SU-DHL-6 (cell line): ENCODE results near the gene PKD1L1.
"Not testable (repeated sequence)": the region's sequence is repeated elsewhere in the genome, so short reads cannot be mapped to it uniquely, and the experiment has no call there.

Experiments used
- H2AFZ ChIP-seq: fragments of 200-600 bp; sonication (generic); 2 replicates; pipeline ENCODE4 v1.6.1; 2014; ENCODE audit warnings: low read depth, mild to moderate bottlenecking, moderate library complexity, mixed read lengths, antibody characterized with exemption, low read length; ENCODE audit not compliant: severe bottlenecking
- H3F3A ChIP-seq: fragments of 200-600 bp; shearing (Covaris generic); 2 replicates; pipeline ENCODE4 v1.6.0; 2016; ENCODE audit warnings: antibody characterized with exemption, mild to moderate bottlenecking; ENCODE audit not compliant: insufficient read depth
- H3K27ac ChIP-seq: fragments of 200-600 bp; sonication (generic); 2 replicates; pipeline ENCODE4 v1.5.1; 2016; ENCODE audit warnings: low read depth, mild to moderate bottlenecking, low read length, moderate library complexity, mixed read lengths
- H3K27me3 ChIP-seq: fragments of 200-600 bp; sonication (generic), shearing (Covaris generic); 2 replicates; pipeline ENCODE4 v1.6.0; 2014; ENCODE audit warnings: mild to moderate bottlenecking, low read length
- H3K36me3 ChIP-seq: fragments of 200-600 bp; sonication (generic); 2 replicates; pipeline ENCODE4 v1.6.1; 2014; ENCODE audit warnings: mild to moderate bottlenecking, low read length, mixed read lengths
- H3K4me2 ChIP-seq: fragments of 300-600, 200-600 bp; shearing (Covaris generic), sonication (generic); 2 replicates; pipeline ENCODE4 v1.6.0; 2014; ENCODE audit warnings: low read length, low read depth, mild to moderate bottlenecking; ENCODE audit not compliant: poor library complexity, severe bottlenecking
- H3K4me3 ChIP-seq: fragments of 200-600 bp; sonication (generic); 2 replicates; pipeline ENCODE4 v1.5.1; 2014; ENCODE audit warnings: antibody characterized with exemption, low read length, mild to moderate bottlenecking, mixed read lengths; ENCODE audit not compliant: insufficient read depth, poor library complexity, severe bottlenecking
- H3K79me2 ChIP-seq: fragments of 200-600 bp; sonication (generic); 2 replicates; pipeline ENCODE4 v1.6.1; 2014; ENCODE audit warnings: mild to moderate bottlenecking, low read length, moderate library complexity; ENCODE audit not compliant: insufficient read depth
- H3K9ac ChIP-seq: fragments of 200-600 bp; sonication (generic); 2 replicates; pipeline ENCODE4 v1.7.0; 2014; ENCODE audit warnings: mild to moderate bottlenecking, low read length
- H3K9me2 ChIP-seq: fragments of 200-600 bp; sonication (generic); replicated peaks from 2 replicates; pipeline ENCODE4 v1.6.1; 2014; ENCODE audit warnings: low read length; ENCODE audit not compliant: insufficient read depth
- H3K9me3 ChIP-seq: fragments of 200-600 bp; sonication (generic); 2 replicates; pipeline ENCODE4 v1.6.1; 2014; ENCODE audit warnings: low read length, mixed read lengths; ENCODE audit not compliant: insufficient read depth
- H4K20me1 ChIP-seq: fragments of 200-600 bp; sonication (generic); 2 replicates; pipeline ENCODE4 v1.6.1; 2014; ENCODE audit warnings: low read depth, mild to moderate bottlenecking, antibody characterized with exemption, low read length, moderate library complexity, mixed read lengths
- EZH2phosphoT487 ChIP-seq: fragments of 200-600 bp; sonication (generic), shearing (Covaris generic); conservative IDR thresholded peaks from 2 replicates; pipeline ENCODE4 v1.6.1; 2018; ENCODE audit warnings: mild to moderate bottlenecking, antibody characterized with exemption, low read length, moderate library complexity, mixed read lengths
- TF ChIP-seq, protein P1 (sequence below): fragments of 200-600 bp; sonication (generic); IDR thresholded peaks from one replicate; pipeline ENCODE4 v1.5.1; 2017; ENCODE audit warnings: antibody characterized with exemption, mild to moderate bottlenecking, low read length, moderate library complexity; ENCODE audit not compliant: insufficient read depth, poor library complexity, severe bottlenecking

PKD1L1 gene

DNA sequence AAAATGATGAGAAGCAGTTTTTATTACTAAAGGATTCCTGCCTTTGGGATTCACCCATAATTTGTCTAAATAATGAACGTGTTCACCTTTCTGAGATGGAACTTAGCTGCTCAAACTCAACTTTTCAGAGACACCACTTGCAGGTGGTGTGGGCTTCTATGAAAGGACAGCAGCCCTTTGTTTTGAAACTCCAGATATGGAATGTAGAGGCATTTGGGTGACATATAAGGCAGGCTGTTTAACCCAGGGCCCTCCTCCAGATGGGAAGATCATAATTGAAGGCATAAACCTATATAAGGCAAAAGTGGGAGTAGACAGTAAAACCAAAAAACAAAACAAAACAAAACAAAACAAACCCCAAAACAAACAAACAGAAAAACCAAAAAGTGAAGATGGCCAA lies 43.0 kb upstream of the PKD1L1 start:
- H3F3A ChIP-seq: no peaks in the 10 kb centered on the region
- peak overlapping the region; percentile 30 for H3K27ac ChIP-seq
- no peaks in the 10 kb centered on the region for H3K9me2 ChIP-seq
- H3K79me2 ChIP-seq: no peaks in the 10 kb centered on the region
- H3K9me3 ChIP-seq: no peaks in the 10 kb centered on the region
- peak overlapping the region; percentile 52 for H3K9ac ChIP-seq
- no peaks in the 10 kb centered on the region for H3K27me3 ChIP-seq
- H3K4me3 ChIP-seq: peak overlapping the region; percentile 48
- peak overlapping the region; percentile 63 for H3K4me2 ChIP-seq
- peak overlapping the region; percentile 93 for H2AFZ ChIP-seq
- H4K20me1 ChIP-seq: no peaks in the 10 kb centered on the region
- no peaks in the 10 kb centered on the region for H3K36me3 ChIP-seq
- TF ChIP-seq, protein P1, sequence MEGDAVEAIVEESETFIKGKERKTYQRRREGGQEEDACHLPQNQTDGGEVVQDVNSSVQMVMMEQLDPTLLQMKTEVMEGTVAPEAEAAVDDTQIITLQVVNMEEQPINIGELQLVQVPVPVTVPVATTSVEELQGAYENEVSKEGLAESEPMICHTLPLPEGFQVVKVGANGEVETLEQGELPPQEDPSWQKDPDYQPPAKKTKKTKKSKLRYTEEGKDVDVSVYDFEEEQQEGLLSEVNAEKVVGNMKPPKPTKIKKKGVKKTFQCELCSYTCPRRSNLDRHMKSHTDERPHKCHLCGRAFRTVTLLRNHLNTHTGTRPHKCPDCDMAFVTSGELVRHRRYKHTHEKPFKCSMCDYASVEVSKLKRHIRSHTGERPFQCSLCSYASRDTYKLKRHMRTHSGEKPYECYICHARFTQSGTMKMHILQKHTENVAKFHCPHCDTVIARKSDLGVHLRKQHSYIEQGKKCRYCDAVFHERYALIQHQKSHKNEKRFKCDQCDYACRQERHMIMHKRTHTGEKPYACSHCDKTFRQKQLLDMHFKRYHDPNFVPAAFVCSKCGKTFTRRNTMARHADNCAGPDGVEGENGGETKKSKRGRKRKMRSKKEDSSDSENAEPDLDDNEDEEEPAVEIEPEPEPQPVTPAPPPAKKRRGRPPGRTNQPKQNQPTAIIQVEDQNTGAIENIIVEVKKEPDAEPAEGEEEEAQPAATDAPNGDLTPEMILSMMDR: no peak
- TF ChIP-seq EZH2phosphoT487: no peak

DNA sequence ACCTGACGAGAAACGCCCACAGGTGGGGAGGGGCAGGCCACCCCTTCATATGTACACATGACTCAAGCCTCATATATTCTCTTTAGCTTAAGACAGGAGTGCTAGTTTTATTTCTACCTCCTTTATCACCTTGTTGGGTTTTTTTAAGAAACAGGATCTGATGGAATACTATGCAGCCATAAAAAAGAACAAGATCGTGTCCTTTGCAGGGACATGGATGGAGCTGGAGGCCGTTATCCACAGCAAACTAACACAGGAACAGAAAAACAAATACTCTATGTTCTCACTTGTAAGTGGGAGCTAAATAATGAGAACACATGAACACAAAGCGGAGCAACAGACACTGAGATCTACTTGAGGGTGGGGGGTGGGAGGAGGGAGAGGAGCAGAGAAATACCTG lies 42.3 kb upstream of the PKD1L1 start:
- Histone ChIP-seq H3K27me3 (no peaks in the 10 kb centered on the region), H3K9me2 (no peaks in the 10 kb centered on the region), H3K9ac (no peak overlapping the region)

GRCh38 chr7:47989607-47990400 lies 41.5 kb upstream of the PKD1L1 start:
- not testable (repeated sequence) for H3K79me2 ChIP-seq, H3F3A ChIP-seq, H3K9ac ChIP-seq, H2AFZ ChIP-seq, H3K4me2 ChIP-seq, H4K20me1 ChIP-seq, H3K9me2 ChIP-seq, H3K36me3 ChIP-seq, H3K4me3 ChIP-seq, H3K27me3 ChIP-seq, H3K27ac ChIP-seq, H3K9me3 ChIP-seq

More for the DNA sequence above, 42.3 kb upstream of the PKD1L1 start:
- H4K20me1 ChIP-seq: no peaks in the 10 kb centered on the region
- no peaks in the 10 kb centered on the region for H3F3A ChIP-seq
- no peaks in the 10 kb centered on the region for H3K36me3 ChIP-seq
- no peak overlapping the region for H3K27ac ChIP-seq
- no peak overlapping the region for H3K4me2 ChIP-seq
- H2AFZ ChIP-seq: peak overlapping the region; percentile 93
- no peak overlapping the region for H3K4me3 ChIP-seq
- no peaks in the 10 kb centered on the region for H3K9me3 ChIP-seq
- TF ChIP-seq, protein P1: no peak
- TF ChIP-seq EZH2phosphoT487: no peak
- no peaks in the 10 kb centered on the region for H3K79me2 ChIP-seq
